Measurements from ENCODE around the gene TAF4B. TPM values are rescaled to one million over a fixed set of nuclear protein-coding genes. Genes with fewer than 3 reads are reported as not detected.

The TAF4B gene, protein sequence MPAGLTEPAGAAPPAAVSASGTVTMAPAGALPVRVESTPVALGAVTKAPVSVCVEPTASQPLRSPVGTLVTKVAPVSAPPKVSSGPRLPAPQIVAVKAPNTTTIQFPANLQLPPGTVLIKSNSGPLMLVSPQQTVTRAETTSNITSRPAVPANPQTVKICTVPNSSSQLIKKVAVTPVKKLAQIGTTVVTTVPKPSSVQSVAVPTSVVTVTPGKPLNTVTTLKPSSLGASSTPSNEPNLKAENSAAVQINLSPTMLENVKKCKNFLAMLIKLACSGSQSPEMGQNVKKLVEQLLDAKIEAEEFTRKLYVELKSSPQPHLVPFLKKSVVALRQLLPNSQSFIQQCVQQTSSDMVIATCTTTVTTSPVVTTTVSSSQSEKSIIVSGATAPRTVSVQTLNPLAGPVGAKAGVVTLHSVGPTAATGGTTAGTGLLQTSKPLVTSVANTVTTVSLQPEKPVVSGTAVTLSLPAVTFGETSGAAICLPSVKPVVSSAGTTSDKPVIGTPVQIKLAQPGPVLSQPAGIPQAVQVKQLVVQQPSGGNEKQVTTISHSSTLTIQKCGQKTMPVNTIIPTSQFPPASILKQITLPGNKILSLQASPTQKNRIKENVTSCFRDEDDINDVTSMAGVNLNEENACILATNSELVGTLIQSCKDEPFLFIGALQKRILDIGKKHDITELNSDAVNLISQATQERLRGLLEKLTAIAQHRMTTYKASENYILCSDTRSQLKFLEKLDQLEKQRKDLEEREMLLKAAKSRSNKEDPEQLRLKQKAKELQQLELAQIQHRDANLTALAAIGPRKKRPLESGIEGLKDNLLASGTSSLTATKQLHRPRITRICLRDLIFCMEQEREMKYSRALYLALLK
- 3.3 TPM for total RNA-seq (ENCODE audit: unreplicated experiment)
- long read RNA-seq: 0 reads

GRCh38 chr18:26226229-26227050, at the start of gene TAF4B:
Gene TAF4B (plus strand): TSS chr18:26226445. CDS start chr18:26226934, 489 bp downstream.
- peaks cover 2% of the 10 kb centered on the region for H3K27me3 Mint-ChIP-seq (ENCODE audit: unreplicated experiment)

GRCh38 chr18:26181343-26181826, 44.9 kb upstream of the TAF4B start:
- no peaks in the 10 kb centered on the region for H3K4me1 Mint-ChIP-seq (ENCODE audit: unreplicated experiment)
- H3K9me3 Mint-ChIP-seq (ENCODE audit: unreplicated experiment): no peaks in the 10 kb centered on the region
- no peaks in the 10 kb centered on the region for H3K27me3 Mint-ChIP-seq (ENCODE audit: unreplicated experiment)
- no peak for TF ChIP-seq CTCF (IDR thresholded peaks at IDR 0.05; ENCODE audit: unreplicated experiment)
- H3K27ac Mint-ChIP-seq (ENCODE audit: unreplicated experiment): no peak overlapping the region
- H3K36me3 Mint-ChIP-seq (ENCODE audit: low read depth, unreplicated experiment): no peaks in the 10 kb centered on the region
- no peak for DNase-seq (ENCODE audit: low spot score)
- H3K4me3 Mint-ChIP-seq (ENCODE audit: unreplicated experiment): no peak overlapping the region

More at GRCh38 chr18:26226229-26227050, at the start of gene TAF4B:
- Mint-ChIP-seq H3K36me3 (ENCODE audit: low read depth, unreplicated experiment) (no peaks in the 10 kb centered on the region), H3K27ac (ENCODE audit: unreplicated experiment) (peak within 1 kb of the TSS; percentile 88), H3K9me3 (ENCODE audit: unreplicated experiment) (no peaks in the 10 kb centered on the region), H3K4me3 (ENCODE audit: unreplicated experiment) (peak within 1 kb of the TSS; percentile 95), H3K4me1 (ENCODE audit: unreplicated experiment) (peaks cover 12% of the 10 kb centered on the region)
- no peak for TF ChIP-seq CTCF (IDR thresholded peaks at IDR 0.05; ENCODE audit: unreplicated experiment)
- peak; percentile 98 for DNase-seq (ENCODE audit: low spot score)

- H3K27ac Mint-ChIP-seq (ENCODE audit: unreplicated experiment): no peak overlapping the region
- no peaks in the 10 kb centered on the region for H3K4me1 Mint-ChIP-seq (ENCODE audit: unreplicated experiment)
- no peaks in the 10 kb centered on the region for H3K27me3 Mint-ChIP-seq (ENCODE audit: unreplicated experiment)
- no peak for TF ChIP-seq CTCF (IDR thresholded peaks at IDR 0.05; ENCODE audit: unreplicated experiment)
- H3K4me3 Mint-ChIP-seq (ENCODE audit: unreplicated experiment): no peak overlapping the region
- no peaks in the 10 kb centered on the region for H3K9me3 Mint-ChIP-seq (ENCODE audit: unreplicated experiment)
- no peaks in the 10 kb centered on the region for H3K36me3 Mint-ChIP-seq (ENCODE audit: low read depth, unreplicated experiment)
- DNase-seq (ENCODE audit: low spot score): no peak
Measured at GRCh38 chr18:26183395-26184112, 42.7 kb upstream of the TAF4B start.

- no peaks in the 10 kb centered on the region for H3K4me1 Mint-ChIP-seq (ENCODE audit: unreplicated experiment)
- no peaks in the 10 kb centered on the region for H3K27me3 Mint-ChIP-seq (ENCODE audit: unreplicated experiment)
- H3K4me3 Mint-ChIP-seq (ENCODE audit: unreplicated experiment): no peak overlapping the region
- no peaks in the 10 kb centered on the region for H3K9me3 Mint-ChIP-seq (ENCODE audit: unreplicated experiment)
- TF ChIP-seq CTCF (IDR thresholded peaks at IDR 0.05; ENCODE audit: unreplicated experiment): peak; percentile 63
- H3K36me3 Mint-ChIP-seq (ENCODE audit: low read depth, unreplicated experiment): no peaks in the 10 kb centered on the region
- H3K27ac Mint-ChIP-seq (ENCODE audit: unreplicated experiment): no peak overlapping the region
- no peak for DNase-seq (ENCODE audit: low spot score)
Measured at GRCh38 chr18:26185267-26185666, 41.0 kb upstream of the TAF4B start.

All from endothelial cell (in vitro differentiated cells).